Measurements from ENCODE around the gene ASMT.

DNA sequence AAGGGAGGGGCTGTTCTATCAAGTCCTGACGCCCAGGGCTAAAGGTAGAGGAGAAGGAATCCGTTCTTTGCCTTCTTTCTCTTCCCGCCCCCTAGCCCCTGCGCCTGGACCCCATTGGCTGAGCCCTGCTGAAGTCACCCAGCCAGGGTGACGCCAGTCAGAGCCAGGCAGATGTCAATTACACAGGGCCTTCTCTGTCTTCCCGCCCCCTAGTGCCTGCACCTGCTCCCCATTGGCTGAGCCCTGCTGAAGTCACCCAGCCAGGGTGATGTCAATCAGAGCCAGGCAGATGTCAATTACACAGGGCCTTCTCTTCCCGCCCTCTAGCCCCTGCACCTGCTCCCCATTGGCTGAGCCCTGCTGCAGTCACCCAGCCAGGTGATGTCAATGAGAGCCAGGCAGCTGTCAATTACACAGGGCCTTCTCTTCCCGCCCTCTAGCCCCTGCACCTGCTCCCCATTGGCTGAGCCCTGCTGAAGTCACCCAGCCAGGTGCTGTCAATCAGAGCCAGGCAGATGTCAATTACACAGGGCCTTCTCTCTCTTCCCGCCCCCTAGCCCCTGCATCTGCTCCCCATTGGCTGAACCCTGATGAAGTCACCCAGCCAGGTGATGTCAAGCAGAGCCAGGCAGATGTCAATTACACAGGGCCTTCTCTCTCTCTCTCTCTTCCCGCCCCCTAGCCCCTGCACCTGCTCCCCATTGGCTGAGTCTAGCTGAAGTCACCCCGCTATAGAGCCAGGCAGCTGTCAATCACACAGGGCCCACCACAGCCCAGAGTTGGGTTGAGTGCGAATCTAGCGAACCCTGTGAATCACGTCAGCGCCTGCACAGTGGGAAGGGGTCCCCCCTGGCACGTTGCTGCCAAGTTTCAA lies 46.4 kb downstream of the ASMT start:
- TF ChIP-seq POLR2AphosphoS5 (IDR thresholded peaks at IDR 0.05; ENCODE audit: low read depth, low read length) (no peak), POLR2A (IDR thresholded peaks at IDR 0.05; ENCODE audit: borderline replicate concordance, extremely low read depth, insufficient read depth, insufficient read length) (no peak), REST (IDR thresholded peaks at IDR 0.05; ENCODE audit: low read depth) (no peak), ZNF274 (IDR thresholded peaks at IDR 0.05; ENCODE audit: low read depth, low read length) (no peak), SIN3A (IDR thresholded peaks at IDR 0.05; ENCODE audit: low read depth) (no peak), CEBPB (IDR thresholded peaks at IDR 0.05; ENCODE audit: low read depth) (no peak), RAD21 (IDR thresholded peaks at IDR 0.05; ENCODE audit: low read depth) (no peak), EZH2phosphoT487 (IDR thresholded peaks at IDR 0.05; ENCODE audit: borderline replicate concordance) (no peak), YY1 (IDR thresholded peaks at IDR 0.05; ENCODE audit: extremely low read depth, insufficient replicate concordance, low read depth, low read length) (no peak), ZFX (IDR thresholded peaks at IDR 0.05) (no peak), SP1 (IDR thresholded peaks at IDR 0.05; ENCODE audit: low read depth) (peak; percentile 47)
- TF ChIP-seq, protein P1, sequence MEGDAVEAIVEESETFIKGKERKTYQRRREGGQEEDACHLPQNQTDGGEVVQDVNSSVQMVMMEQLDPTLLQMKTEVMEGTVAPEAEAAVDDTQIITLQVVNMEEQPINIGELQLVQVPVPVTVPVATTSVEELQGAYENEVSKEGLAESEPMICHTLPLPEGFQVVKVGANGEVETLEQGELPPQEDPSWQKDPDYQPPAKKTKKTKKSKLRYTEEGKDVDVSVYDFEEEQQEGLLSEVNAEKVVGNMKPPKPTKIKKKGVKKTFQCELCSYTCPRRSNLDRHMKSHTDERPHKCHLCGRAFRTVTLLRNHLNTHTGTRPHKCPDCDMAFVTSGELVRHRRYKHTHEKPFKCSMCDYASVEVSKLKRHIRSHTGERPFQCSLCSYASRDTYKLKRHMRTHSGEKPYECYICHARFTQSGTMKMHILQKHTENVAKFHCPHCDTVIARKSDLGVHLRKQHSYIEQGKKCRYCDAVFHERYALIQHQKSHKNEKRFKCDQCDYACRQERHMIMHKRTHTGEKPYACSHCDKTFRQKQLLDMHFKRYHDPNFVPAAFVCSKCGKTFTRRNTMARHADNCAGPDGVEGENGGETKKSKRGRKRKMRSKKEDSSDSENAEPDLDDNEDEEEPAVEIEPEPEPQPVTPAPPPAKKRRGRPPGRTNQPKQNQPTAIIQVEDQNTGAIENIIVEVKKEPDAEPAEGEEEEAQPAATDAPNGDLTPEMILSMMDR (IDR thresholded peaks at IDR 0.05 in 2 of 3, conservative IDR thresholded peaks at IDR 0.05 in 1 of 3; ENCODE audit: borderline replicate concordance in 1 of 3, insufficient read depth in 1 of 3, low read depth in 2 of 3, low read length in 2 of 3): no peak
- TF ChIP-seq, protein P2, sequence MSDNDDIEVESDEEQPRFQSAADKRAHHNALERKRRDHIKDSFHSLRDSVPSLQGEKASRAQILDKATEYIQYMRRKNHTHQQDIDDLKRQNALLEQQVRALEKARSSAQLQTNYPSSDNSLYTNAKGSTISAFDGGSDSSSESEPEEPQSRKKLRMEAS (IDR thresholded peaks at IDR 0.05): no peak
